NCI-H187 treated with DMSO at 0.1 percent for 48 hours (cell line): ENCODE results near the gene ZNF445.
"Not testable (repeated sequence)": the region's sequence is repeated elsewhere in the genome, so short reads cannot be mapped to it uniquely, and the experiment has no call there.

ENCODE experiments used
- DNase-seq: peaks from one replicate; lab custom pipeline; 2025; lab: John Stamatoyannopoulos, UW

ZNF445 gene

DNA sequence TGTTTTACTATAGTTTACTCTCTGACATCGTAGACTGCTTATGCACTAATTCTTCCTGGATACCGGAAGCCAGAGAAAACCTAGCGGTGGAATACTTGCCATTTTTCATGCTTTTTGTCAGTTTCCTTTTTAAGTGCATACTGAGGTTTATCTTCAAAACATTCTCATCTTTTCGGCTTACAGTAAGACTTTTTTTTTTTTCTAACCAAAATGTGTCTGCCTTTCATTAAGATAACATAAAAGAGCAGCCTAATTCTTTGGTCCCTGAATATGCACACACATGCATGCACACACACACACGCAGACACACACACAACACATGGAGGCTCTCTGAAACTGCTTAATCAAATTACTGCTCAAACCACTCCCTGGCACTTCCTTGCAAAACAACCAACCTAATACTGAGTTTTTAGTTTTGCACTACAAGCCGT is 1.3 kb downstream of the ZNF445 start:
- no peak for DNase-seq

DNA sequence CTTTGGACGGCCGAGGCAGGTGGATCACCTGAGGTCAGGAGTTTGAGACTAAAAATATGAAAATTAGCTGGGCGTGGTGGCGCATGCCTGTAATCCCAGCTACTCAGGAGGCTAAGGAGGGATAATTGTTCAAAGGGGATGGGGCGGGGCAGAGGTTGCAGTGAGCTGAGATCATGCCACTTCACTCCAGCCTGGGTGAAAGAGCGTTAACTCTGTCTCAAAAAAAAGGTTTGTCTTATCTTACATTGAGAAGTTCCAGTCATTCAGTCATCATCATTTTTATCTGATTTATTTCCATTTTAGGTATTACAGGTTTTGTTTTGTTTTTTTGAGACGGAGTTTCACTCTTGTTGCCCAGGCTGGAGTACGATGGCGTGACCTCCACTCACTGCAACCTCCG is 2.6 kb downstream of the ZNF445 start:
- not testable (repeated sequence) for DNase-seq

DNA sequence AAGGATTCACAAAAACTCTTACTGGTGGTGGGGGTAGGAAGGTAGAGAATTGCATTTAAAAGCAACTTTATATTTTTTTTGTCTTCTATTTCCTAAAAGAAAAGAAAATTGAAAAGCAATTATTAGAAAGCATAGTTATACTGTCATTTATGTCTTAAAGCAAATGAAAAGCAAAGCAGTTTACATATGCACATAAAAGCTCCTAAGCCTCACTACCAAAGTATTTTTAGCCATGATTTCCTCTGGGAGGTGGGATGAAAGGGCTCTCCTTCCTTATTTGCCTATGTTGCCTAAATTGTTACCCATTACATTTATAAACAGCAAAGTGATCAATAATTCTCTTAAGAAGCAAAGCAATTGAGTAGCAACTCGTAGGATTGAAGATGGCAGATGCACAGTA is 7.0 kb downstream of the ZNF445 start:
- DNase-seq: no peak

DNA sequence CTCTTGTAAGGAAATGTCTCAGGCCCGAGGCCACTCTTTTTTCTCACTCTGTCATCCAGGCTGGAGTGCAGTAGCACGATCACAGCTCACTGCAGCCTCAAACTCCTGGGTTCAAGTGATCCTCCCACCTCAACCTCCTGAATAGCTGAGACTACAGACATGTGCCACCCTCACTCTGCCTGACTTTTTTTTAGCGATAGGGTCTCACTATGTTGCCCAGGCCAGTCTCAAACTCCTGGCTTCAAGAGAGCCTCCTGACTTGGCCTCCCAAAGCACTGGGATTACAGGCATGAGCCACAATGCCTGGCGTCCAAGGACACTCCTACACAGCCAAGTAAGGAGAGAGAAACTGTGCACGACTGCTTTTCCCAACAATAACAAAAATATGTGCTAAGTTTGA is 7.6 kb downstream of the ZNF445 start:
- DNase-seq: no peak

DNA sequence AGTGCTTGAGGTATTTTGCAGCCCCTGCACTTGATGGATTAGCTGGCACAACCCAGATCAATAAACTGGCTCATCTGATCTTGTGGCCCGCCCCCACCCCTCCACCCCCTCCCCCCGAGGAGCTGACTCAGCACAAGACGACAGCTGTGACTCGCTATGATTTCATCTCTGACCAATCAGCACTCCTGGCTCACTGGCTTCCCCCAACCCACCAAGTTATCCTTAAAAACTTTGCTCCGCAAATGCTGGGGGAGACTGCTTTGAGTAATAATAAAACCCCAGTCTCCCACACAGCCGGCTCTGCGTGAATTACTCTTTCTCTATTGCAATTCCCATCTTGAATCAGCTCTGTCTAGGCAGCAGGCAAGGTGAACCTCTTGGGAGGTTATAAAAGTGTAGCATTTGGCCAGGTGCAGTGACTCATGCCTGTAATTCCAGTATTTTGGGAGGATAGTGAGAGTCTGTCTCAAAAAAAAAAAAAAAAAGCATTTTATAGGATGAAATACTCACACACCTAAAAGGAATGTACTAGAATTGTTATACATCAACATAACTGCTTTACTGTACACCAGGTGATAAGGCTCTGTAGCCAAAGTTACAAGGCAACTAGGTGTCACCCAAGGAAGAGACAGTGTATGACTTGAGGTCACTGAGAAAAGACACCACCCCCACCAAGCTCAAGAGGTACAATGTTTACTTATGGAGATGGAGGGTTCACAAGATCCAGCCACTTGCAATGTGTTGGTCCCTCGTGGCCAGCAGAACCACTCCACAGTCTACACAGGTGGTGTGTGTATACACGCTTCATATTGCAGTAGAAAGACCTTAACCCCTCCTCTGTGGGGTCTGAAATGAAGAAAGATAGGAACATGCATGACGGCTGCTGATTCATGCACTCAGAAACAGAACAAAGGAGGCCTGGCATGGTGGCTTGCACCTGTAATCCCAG is 8.6 kb downstream of the ZNF445 start:
- DNase-seq: no peak

DNA sequence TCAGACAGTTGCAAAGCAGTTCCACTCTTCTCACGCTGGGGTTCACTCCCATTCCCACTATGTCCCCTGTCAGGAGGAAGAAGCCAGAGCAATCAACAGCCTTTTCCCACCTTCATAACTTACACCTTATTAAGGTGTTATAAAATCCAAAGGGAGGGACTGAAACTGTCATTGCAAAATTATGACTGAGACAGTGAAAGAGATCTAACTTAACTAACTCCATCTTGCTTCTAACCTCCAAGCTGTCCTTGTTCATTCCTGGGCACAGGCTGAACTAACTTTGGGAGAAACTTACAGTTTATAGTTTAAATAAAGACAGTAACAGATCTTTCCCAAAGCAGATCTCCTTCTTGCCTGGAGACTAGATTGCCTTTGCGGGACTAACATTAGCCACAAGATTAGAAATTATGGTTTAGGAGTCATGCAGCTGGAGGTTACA is 9.4 kb downstream of the ZNF445 start:
- not testable (repeated sequence) for DNase-seq

DNA sequence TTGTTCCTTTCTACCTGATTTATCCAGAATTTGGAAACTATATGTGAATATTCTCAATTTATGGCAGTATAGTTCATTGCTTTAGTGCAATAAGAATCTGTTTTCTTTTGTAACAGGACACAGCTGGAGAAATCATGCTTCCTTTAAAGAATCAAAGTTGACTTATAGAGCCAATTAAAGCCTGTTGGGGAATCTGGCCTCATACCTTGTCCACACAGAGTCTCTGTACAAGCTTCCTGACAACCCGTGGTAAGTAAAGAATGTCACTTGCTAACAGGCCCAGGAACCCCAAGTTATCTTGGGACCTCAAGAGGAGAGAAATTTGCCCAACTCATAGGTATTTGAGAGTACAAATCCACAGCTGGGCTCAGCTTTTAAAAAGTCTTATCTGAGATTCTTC is 10.2 kb downstream of the ZNF445 start:
- DNase-seq: no peak

DNA sequence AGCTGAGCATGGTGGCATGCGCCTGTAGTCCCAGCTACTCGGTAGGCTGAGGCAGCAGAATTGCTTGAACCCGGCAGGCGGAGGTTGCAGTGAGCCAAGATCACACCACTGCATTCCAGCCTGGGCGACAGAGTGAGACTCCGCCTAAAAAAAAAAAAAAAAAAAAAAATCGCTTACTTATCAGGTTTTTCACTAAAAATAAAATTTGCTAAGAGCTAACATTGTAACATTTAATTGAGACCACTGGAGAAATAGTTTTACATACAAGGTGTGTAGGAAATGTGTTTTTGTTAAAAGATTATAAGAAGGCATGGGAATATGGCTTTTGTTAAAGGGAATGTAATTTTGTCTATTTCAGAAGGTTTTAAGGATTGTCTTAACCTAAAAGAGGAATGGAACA is 12.6 kb downstream of the ZNF445 start:
- not testable (repeated sequence) for DNase-seq

DNA sequence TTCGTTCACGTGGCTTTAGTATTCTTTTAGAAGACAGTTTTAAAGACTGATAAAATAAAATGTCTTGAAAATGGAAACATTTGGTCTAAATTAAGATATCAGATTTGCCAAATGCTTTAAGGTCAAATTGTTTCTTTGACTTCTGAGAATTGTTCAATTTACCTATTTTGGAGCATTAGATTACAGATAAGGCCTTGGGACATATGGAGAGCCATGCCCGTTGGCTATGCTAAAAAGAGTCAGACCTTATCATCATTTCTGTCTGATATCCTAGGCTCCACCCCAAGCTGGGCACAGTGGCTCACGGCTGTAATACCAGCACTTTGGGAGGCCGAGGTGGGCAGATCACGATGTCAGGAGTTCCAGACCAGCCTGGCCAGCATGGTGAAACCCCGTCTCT is 13.0 kb downstream of the ZNF445 start:
- no peak for DNase-seq

DNA sequence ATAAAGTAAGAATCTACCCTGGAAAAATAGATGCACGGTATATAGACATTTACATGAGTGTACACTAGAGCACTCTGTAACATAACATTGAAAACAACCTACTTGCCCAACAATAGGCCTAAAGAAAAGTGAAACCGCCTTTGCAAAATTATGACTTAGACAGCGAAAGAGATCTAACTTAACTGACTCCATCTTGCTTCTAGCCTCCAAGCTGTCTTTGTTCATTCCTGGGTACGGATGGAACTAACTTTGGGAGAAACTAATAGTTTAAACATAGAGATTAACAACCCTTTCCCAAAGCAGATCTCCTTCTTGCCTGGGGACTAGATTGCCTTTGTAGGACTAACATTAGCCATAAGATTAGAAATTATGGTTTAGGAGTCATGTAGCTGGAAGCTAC is 17.4 kb downstream of the ZNF445 start:
- DNase-seq: not testable (repeated sequence)

DNA sequence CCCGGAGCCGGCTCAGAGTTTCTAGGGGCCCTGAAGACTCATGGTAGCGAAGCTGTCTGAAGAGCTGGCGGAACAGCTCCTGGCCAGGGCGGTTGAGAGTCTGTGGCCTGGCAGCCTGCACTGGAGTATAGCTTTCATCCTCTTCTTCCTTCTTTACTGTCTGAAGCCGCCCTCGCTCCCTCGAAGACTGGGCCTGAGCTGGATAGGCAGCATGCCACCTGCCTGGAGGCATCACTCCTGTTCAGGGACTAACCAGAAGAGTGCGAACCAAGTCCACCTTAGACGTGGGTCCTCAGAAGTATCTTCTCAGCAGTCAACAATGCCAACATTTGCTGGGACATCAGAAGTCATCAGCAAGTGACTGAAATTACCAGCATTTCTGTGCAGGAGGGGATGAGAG is 22.2 kb downstream of the ZNF445 start:
- no peak for DNase-seq

DNA sequence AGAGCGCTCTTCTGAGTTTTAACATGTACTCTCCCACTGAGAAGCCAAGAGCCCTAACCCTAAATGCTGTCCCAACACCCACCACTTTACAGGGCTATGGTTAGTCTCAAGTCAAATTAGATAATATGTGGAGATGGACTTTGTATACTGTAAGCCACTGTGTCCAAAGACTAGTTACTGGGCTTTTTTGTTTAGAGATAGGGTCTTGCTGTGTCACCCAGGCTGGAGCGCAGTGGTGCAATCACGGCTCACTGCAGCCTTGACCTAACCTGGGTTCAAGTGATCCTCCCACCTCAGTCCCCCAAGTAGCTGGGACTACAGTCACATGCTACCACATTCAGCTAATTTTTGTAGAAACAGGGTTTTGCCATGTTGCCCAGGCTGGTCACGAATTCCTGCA is 23.2 kb downstream of the ZNF445 start:
- DNase-seq: no peak

DNA sequence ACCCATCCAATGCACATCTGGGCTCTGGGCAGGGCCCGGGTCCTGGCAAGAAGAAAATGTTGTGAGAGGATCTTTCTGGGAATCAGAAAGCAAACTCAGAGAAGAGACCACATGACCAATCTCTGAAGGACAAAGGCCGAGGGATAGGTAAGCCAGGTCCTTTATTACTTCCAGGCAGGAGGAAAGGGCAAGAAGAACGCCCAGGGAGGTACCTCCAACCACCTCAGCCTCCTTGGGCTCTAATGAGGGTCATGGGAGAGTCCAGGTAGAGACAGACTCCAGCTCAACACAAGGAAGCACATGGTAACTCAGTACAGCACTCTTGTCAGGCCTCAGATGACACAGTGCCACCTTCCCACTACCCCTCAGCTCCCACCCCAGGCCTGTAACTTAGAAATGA is 26.0 kb downstream of the ZNF445 start:
- no peak for DNase-seq

DNA sequence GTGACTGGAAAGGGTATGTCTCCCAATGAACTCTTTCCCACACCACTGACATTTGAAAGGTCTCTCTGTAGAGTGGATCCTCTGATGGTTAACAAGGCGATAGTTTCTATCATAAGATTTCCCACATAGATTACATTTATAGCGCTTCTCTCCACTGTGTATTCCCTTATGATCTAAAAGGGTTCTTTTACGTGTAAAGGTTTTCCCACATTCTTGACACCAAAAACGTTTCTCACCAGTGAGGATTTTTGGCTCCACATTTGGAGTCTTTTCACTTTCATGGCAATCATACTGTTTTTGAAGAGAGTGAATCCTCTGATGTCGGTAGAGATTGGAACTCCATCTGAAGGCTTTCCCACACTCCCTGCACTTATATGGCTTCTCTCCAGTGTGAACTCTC is 30.5 kb downstream of the ZNF445 start:
- no peak for DNase-seq

DNA sequence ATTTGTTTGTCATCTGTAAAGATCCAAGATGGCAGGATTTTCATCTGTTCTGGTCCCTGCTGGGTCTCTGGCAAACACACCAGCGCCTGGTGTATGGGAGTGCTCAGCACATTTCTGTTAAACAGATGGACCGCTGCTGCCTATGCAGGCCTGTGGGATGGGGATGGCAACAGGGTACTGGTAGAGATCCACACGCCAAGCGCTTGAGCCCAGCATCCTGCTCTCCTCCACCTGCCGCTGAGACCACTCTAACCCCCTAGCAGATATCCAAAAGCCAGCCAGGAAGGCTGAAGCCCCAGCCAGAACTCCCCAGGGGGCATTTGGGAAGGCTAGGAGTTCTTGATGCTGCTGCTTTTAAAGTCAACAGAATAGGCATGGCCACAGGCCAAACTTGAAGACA is 31.7 kb downstream of the ZNF445 start:
- no peak for DNase-seq

DNA sequence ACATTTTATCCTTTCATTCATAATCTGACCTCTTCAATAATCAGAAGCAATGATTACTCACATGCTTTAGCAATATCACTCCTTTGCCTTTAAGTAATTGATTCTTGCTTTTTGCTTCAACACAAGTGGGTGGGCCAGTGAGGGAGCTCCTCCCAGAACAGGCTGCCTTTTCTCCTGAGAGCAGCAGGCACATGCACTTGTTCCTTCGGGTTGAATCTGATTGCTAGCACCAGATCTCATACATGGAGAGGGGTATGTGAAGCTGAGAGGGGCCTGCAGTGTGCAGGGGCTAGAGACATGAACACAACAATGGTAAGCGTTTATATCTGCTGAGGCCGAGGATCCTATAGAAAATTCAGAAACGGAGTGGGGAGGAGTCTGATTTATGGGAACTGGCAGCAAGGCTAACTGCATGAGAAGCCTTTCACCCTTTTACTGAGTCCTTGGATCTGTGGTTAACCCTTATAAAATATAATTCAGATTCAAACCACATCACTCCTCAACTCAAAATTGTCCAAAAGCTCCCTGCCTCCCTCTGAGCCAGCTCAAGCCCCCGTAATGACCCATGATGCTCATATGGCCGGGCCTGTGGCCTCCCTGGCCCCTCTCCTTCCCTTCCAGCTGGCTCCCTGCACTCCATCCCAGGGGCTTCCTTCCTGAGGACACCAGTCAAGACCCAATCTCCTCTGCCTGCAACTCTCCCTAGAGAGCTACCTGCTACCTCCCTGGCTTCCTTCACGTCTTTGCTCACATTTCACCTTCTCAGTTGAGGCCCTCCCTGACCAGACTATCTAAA is 32.4 kb downstream of the ZNF445 start:
- DNase-seq: no peak

DNA sequence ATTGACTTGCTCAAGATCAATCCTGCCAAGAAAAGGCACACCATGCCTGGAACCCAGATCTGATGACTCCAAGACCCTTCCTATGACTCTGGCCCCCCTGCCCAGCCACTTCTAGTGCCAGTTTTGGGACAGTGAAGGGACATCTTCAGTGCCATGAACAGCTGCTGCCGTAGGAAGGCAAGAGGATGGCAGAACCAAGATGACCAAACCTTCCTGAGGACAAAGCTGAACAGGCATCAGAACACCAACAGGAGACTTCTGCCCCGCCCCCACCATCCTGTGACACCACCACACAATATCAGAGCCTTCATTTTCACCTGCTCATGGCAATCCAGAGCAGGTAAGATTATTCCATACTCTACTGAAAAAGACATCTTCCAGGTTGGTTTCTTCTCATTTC is 33.0 kb downstream of the ZNF445 start:
- DNase-seq: no peak

DNA sequence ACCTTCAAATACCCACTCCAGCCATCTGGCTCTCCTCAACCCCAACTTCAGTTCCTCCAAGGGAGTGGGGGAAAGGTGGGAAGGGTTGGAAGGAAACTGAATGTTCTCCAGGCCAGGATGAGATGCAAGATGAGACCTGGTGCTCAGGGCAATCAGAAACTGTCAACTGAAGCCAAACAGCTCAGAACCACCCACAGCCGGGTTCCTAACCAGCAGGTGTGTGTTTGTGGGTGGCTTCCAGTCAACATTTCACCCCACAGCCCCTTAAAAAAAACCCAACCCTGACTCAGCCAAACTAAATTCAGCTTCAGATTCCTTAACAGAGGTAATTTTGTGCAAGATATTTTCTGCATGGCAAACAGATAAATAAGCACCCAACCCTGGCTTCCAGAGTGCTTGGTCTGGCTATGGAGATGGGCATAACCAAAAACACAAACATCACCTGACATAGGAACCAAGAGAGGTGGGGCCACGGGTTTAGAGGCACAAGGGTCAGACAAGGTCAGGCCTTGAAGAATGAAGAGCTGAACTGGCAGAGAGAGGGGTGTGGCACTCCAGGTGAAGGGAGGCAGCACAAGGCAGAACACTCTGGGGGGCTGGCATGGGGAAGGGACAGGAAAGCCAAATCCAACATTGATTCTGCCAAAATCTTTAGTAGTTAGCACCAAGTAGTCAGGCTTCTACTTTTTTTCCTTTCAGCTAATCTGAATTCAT is 34.7 kb downstream of the ZNF445 start:
- DNase-seq: no peak

DNA sequence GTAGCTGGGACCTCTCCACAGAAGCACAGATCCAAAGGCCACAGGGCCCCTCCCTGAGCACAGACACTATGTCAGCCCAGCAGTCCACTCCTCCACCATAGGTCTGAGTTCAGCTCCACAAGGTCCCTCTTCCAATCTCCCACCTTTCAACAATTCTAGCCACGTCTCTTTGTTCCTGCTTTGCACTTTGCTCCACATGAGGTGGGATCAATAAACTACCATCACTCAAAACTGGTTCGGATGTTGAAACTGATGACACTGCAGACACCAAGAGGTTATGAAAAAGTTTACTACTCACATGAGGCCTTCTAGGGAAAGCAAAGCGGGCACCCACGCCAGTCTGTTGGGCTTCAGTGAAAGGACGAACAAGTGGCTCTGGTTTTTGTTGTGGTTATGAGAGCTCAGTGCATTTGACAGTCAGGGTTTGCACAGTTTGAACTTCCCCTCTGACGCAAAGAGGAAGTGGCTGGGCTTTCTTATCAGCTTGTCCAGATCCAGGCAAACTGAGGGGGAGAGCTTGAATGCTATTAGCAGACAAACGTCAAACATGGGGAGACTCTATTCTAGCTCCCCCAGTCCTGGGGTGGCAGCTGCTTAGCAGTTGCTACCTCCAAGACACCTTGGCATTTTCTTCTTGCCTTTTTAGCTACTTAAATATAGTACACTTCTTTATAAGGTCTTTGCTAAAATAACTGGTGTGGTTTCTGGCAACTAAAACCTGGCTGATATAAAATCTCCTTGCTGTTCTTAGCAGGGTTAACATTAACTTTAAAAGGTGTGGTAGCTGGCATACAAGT is 37.8 kb downstream of the ZNF445 start:
- no peak for DNase-seq

DNA sequence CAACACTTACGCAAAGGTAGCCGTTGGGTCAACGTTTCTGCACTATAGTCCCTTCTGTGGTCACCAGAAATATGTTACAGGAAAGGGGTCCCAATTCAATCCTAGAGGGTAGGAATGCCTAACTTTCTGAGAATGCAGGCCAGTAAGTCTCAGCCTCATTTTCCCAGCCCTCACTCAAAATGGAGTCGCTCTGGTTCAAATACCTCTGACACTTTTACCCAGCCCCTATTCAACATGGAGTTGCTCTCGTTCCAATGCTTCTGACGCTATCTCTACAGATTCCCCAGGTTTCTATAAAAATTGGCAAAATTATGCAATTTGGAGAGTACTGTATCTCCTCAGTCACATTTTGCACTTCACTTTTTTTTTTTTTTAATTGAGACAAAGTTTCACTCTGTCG is 39.7 kb downstream of the ZNF445 start:
- DNase-seq: no peak

DNA sequence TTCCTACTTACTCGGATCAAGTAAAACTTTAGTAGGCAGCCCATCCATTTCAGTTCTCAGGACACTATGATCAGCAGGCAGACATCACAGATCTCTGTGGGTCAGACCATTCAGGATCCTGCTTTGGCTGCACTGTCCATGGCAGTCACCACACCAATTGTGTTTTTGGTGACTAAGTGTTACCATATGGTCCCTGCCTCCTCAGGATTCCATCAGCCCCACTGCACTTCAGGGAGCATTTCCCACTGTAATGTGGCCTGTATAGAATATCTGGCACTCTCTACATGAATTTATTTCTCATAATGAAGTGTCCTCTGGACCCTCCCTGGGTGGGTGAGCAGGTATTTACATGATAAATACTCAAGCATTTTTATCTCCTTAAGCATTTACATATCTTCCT is 41.3 kb downstream of the ZNF445 start:
- DNase-seq: no peak
